HCT116 (cell line): Measurements from ENCODE around the gene ACE. TPM values are rescaled to one million over a fixed set of nuclear protein-coding genes. Genes with fewer than 3 reads are reported as not detected.

Source experiments
- ATAC-seq: fragments of 200-7000 bp; cut with Tn5 transposase; 2 replicates; pipeline ENCODE4 v1.9.1; 2020; ENCODE audit warnings: mild to moderate bottlenecking, moderate library complexity
- BruUV-seq: library from RNA; stranded (reverse); fragments of 400-500 nt; replicated peaks from 2 replicates; lab custom pipeline; 2021; lab: Mats Ljungman, UMichigan
- CTCF ChIA-PET: fragments of 300-600 bp; sonication (Branson Sonifier 250); formaldehyde crosslinking; loops from one replicate; lab custom pipeline; 2021; ENCODE audit warnings: antibody characterized with exemption; lab: Charles Lee
- POLR2A ChIA-PET: fragments of 300-600, 350-600 bp; sonication (Branson Sonifier 250); formaldehyde crosslinking; loops from one replicate; lab custom pipeline; 2021; ENCODE audit warnings: antibody characterized with exemption; lab: Charles Lee
- RAD21 ChIA-PET, 2 experiments: fragments of 300-600 bp; sonication (Branson Sonifier 250); formaldehyde crosslinking; loops; one replicate each; lab custom pipeline; 2023; ENCODE audit warnings: low total read pairs in 2 of 2; ENCODE audit not compliant: uncharacterized antibody in 2 of 2, unreplicated experiment in 2 of 2, low non-redundant PET in 1 of 2; lab: Charles Lee
- DNase-seq: peaks from one replicate; pipeline ENCODE4 v3.0.0-alpha.2; 2010; ENCODE audit warnings: low read depth, low spot score
- H2AFZ ChIP-seq: fragments of 200-600 bp; shearing (Covaris generic), sonication (generic); 2 replicates; pipeline ENCODE4 v1.6.1; 2017; ENCODE audit warnings: low read depth, mixed run types, mixed read lengths, antibody characterized with exemption, low read length; ENCODE audit not compliant: poor library complexity, severe bottlenecking
- H3K27ac ChIP-seq: 2 replicates; pipeline ENCODE4 v1.5.1; 2012; ENCODE audit warnings: low read depth, low read length
- H3K27me3 ChIP-seq: fragments of 200-600 bp; sonication (generic); 2 replicates; pipeline ENCODE4 v1.6.1; 2016; ENCODE audit warnings: mixed run types, low read length, mixed read lengths; ENCODE audit not compliant: insufficient read depth
- H3K36me3 ChIP-seq, 2 experiments: fragments of 200-500 bp in 1 of 2; fragments of 200-600 bp in 1 of 2; sonication (Bioruptor generic) in 1 of 2; sonication (generic) in 1 of 2; 2 replicates each; pipeline versions ENCODE4 v1.5.1 to v1.6.1; 2014 to 2016; ENCODE audit warnings: low read length in 2 of 2, inconsistent platforms in 1 of 2, mixed read lengths in 1 of 2, mixed run types in 1 of 2; ENCODE audit not compliant: insufficient read depth in 2 of 2, control insufficient read depth in 1 of 2
- H3K4me1 ChIP-seq, 2 experiments: fragments of 200-600 bp in 1 of 2; sonication (generic) in 1 of 2; 2 replicates each; pipeline versions ENCODE4 v1.5.1 to v1.6.1; 2012 to 2017; ENCODE audit warnings: low read length in 2 of 2, inconsistent platforms in 1 of 2, mild to moderate bottlenecking in 1 of 2, mixed read lengths in 1 of 2, mixed run types in 1 of 2, moderate library complexity in 1 of 2; ENCODE audit not compliant: insufficient read depth in 2 of 2, control insufficient read depth in 1 of 2
- H3K4me2 ChIP-seq: fragments of 200-600 bp; sonication (generic); 2 replicates; pipeline ENCODE4 v1.6.1; 2017; ENCODE audit warnings: mixed run types, low read length, mixed read lengths
- H3K4me3 ChIP-seq, 2 experiments: fragments of 200-600 bp in 1 of 2; sonication (generic) in 1 of 2; replicated peaks in 1 of 2; 2 replicates each; pipeline ENCODE4 v1.5.1; 2011 to 2016; ENCODE audit warnings: low read length in 2 of 2, control low read depth in 1 of 2, low read depth in 1 of 2, mild to moderate bottlenecking in 1 of 2, mixed read lengths in 1 of 2, mixed run types in 1 of 2
- H3K79me2 ChIP-seq: fragments of 200-600 bp; sonication (generic); 2 replicates; pipeline ENCODE4 v1.6.1; 2017; ENCODE audit warnings: mild to moderate bottlenecking, mixed run types, low read length, moderate library complexity, mixed read lengths; ENCODE audit not compliant: insufficient read depth
- H3K9ac ChIP-seq: fragments of 200-600 bp; sonication (generic); 2 replicates; pipeline ENCODE4 v1.6.1; 2016; ENCODE audit warnings: low read length, mixed read lengths
- H3K9me2 ChIP-seq: fragments of 200-600 bp; sonication (generic), shearing (Covaris generic); 2 replicates; pipeline ENCODE4 v1.6.1; 2017; ENCODE audit warnings: mixed run types, mild to moderate bottlenecking, moderate library complexity; ENCODE audit not compliant: insufficient read depth
- H3K9me3 ChIP-seq, 2 experiments: fragments of 200-500 bp in 1 of 2; fragments of 200-600 bp in 1 of 2; sonication (Bioruptor generic) in 1 of 2; sonication (generic) in 1 of 2; 2 replicates each; pipeline ENCODE4 v1.6.1; 2014 to 2017; ENCODE audit warnings: low read length in 2 of 2, mixed read lengths in 2 of 2, inconsistent platforms in 1 of 2, low read depth in 1 of 2, mild to moderate bottlenecking in 1 of 2, mixed run types in 1 of 2, moderate library complexity in 1 of 2; ENCODE audit not compliant: control insufficient read depth in 1 of 2, insufficient read depth in 1 of 2
- H4K20me1 ChIP-seq: fragments of 200-600 bp; sonication (generic), shearing (Covaris generic); 2 replicates; pipeline ENCODE4 v1.6.1; 2017; ENCODE audit warnings: mixed run types, mild to moderate bottlenecking, moderate library complexity; ENCODE audit not compliant: insufficient read depth
- EZH2phosphoT487 ChIP-seq: fragments of 200-600 bp; IDR thresholded peaks from 2 replicates; pipeline ENCODE4 v1.6.1; 2018; ENCODE audit warnings: antibody characterized with exemption, borderline replicate concordance
- FOSL1 ChIP-seq: IDR thresholded peaks from 2 replicates; pipeline ENCODE4 v1.6.1; 2012; ENCODE audit warnings: low read depth
- MAX ChIP-seq: IDR thresholded peaks from 2 replicates; pipeline ENCODE4 v1.6.1; 2012
- POLR2A ChIP-seq: IDR thresholded peaks from 2 replicates; pipeline ENCODE4 v1.7.0; 2011; ENCODE audit warnings: borderline replicate concordance; ENCODE audit not compliant: insufficient read depth, insufficient read length; ENCODE audit errors: extremely low read depth
- POLR2AphosphoS5 ChIP-seq: IDR thresholded peaks from 2 replicates; pipeline ENCODE4 v1.6.1; 2011; ENCODE audit warnings: mild to moderate bottlenecking, low read depth, low read length, moderate library complexity
- TCF7L2 ChIP-seq: IDR thresholded peaks from 2 replicates; pipeline ENCODE4 v1.7.0; 2011; ENCODE audit warnings: borderline replicate concordance, inconsistent platforms; ENCODE audit not compliant: insufficient read depth, insufficient read length; ENCODE audit errors: extremely low read depth
- ZBTB33 ChIP-seq: IDR thresholded peaks from 2 replicates; pipeline ENCODE4 v1.6.1; 2011; ENCODE audit warnings: mild to moderate bottlenecking, low read length, moderate library complexity; ENCODE audit not compliant: insufficient replicate concordance; ENCODE audit errors: extremely low read depth
- ZFX ChIP-seq: fragments of 450-650 bp; IDR thresholded peaks from 2 replicates; pipeline ENCODE4 v1.6.1; 2017
- intact Hi-C: fragments of 100-400 bp; cut with micrococcal nuclease; formaldehyde crosslinking; loops from 2 replicates; pipeline ENCODE4 v1.10.0; 2022
- total RNA-seq: library from RNA; stranded (reverse); gene quantifications from one replicate; pipeline ENCODE4 v1.2.1, GENCODE V29; 2021; ENCODE audit not compliant: unreplicated experiment
- TF ChIP-seq, protein P1 (sequence below): IDR thresholded peaks from 2 replicates; pipeline ENCODE4 v1.6.1; 2012

Gene ACE
- total RNA-seq, 1 experiment from 2014 or later = 7.7 TPM

DNA sequence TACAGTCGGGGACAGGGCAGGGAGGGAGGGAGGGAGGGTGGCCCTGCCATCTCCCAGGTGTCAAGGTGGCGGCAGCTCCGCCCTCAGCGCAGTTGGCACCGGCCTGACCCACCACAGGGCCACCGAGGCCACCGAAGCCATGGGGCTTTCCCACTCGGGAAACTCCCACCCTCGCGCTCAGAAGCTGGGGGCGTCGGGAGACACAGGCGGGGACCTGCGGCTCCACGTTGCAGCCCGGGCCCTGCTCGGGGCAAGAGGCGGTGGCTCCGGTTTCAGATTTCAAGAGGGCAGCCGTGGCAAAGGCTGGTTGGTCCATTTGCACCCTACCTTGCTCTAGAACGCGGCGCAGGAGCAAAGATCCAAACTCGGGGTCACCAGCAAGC is 31.3 kb upstream of the ACE start:
- no TSS peak for BruUV-seq
- H3K36me3 ChIP-seq = no peaks in the 10 kb centered on the region
- ChIA-PET POLR2A (interaction anchor here (0.6 to 4.8 kb wide), 8 partner anchors 11 to 176 kb away, joined by 3 to 23 read pairs (median 4); partner anchors contain the start of gene MAP3K3), CTCF (interaction anchor here (1.0 to 3.4 kb wide), 7 partner anchors 10 to 166 kb away, joined by 4 to 43 read pairs (median 9); partner anchors contain the start of gene ACE), RAD21 (interaction anchor here (0.7 to 2.8 kb wide), 4 partner anchors 20 to 167 kb away, joined by 3 to 12 read pairs (median 4); partner anchors contain the start of gene ACE (in 1 of the 2))
- H3K27me3 ChIP-seq = no peaks in the 10 kb centered on the region
- H2AFZ ChIP-seq = peak overlapping the region; percentile 51
- peaks cover 47% of the 10 kb centered on the region for H3K79me2 ChIP-seq
- peaks cover 15 to 33% of the 10 kb centered on the region in 2 experiments for H3K4me1 ChIP-seq
- peak; percentile 73 for ATAC-seq
- H3K4me2 ChIP-seq = peak overlapping the region; percentile 98
- H3K9me3 ChIP-seq = no peaks in the 10 kb centered on the region
- H3K4me3 ChIP-seq = peak overlapping the region; percentile 85 to 86
- no peaks in the 10 kb centered on the region for H3K9me2 ChIP-seq
- peak overlapping the region; percentile 92 for H3K27ac ChIP-seq
- TF ChIP-seq ZBTB33 = no peak
- peak; percentile 68; the same call in 1 of the 2 replicates for TF ChIP-seq POLR2AphosphoS5
- peak; percentile 76; the same call in 1 of the 2 replicates for TF ChIP-seq MAX
- peak; percentile 84 for TF ChIP-seq TCF7L2
- TF ChIP-seq, protein P1, sequence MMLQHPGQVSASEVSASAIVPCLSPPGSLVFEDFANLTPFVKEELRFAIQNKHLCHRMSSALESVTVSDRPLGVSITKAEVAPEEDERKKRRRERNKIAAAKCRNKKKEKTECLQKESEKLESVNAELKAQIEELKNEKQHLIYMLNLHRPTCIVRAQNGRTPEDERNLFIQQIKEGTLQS = no peak
- no peak for TF ChIP-seq ZFX
- TF ChIP-seq EZH2phosphoT487 = no peak
- TF ChIP-seq FOSL1 = no peak
- TF ChIP-seq POLR2A = no peak
- TF ChIP-seq, all 23 proteins: peak for 3
- Histone ChIP-seq H4K20me1 (no peaks in the 10 kb centered on the region), H3K9ac (peak overlapping the region; percentile 87)
- intact Hi-C loops = no loop called here
- DNase-seq = peak; percentile 58
